ENCODE results near the gene RANBP17. TPM values are rescaled to one million over a fixed set of nuclear protein-coding genes. Genes with fewer than 3 reads are reported as not detected.
A peak's percentile ranks its signal among the peaks of the same experiment; 100 is the strongest.

Gene RANBP17
- total and polyA plus RNA-seq, 2 of the 4 experiments (the other 2 are of a cell fraction): 8.2 to 29.0 TPM

DNA sequence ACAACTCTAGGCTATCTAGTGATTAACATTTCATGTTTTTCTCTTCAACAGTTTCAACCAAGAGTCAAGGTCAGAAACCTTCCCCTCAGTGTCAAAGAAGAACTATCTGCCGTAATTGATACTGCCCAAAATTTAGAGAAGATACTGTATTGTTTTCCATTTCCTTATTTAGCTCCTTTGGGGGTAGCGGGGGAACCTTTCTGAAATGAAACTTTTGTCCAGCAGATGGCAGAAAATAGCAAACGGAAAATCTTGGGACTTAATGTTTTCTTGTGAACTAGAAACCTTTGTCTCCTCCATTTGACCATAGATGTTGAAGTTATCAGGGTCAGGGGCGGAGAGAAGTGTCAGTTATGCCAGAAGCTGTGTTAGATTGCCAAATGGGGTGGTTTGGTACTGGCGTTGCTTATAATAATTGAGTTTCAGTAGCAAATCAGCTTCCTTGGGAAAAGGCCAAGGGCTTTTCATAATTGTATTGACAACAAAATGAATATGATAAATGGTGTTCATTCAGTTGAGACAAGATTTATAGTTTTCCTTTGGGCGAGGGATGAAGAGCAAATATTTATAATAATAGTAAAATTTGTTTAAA, 345.5 kb downstream of the RANBP17 start (continued):
- TF ChIP-seq SMC3 (IDR thresholded peaks at IDR 0.05; ENCODE audit: low read depth, low read length): peak; percentile 72

DNA sequence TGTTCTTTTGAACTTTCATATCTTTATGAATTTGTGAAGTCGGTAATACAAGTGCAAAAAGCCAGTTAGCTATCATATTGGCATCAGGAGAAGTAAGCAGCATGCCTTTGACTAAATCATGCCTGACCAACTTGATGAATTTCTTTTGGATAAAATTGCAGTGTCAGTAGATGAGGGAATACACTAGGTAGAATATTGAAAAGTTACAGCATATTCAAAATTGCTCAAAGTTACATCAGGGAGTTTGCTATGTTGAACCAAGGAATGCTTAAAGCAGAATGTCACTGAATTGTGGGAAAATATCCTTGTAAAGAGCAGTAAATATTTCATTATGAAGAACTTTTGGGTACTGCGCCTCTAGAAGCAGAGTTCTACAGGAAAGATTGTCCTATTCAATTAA, 360.1 kb downstream of the RANBP17 start:
- no peak overlapping the region for H3K18ac ChIP-seq (ENCODE audit: low read depth, low read length)
- no peak overlapping the region for H3K4ac ChIP-seq (ENCODE audit: low read depth, low read length)
- H3K4me2 ChIP-seq (ENCODE audit: low read depth, low read length): no peak overlapping the region
- ChIA-PET POLR2A (ENCODE audit: unreplicated experiment) (no interaction called here), CTCF (interaction anchor here (0.7 kb wide), 3 partner anchors 21 to 144 kb away, joined by 3 to 4 read pairs (median 3); no protein-coding TSS in a partner anchor)
- H2BK20ac ChIP-seq (ENCODE audit: low read depth, low read length): no peak overlapping the region
- in situ Hi-C loops (cut with MboI; ENCODE audit: low sequenced_read_pairs): no loop called here
- no peak overlapping the region for H2BK120ac ChIP-seq (ENCODE audit: low read depth, low read length)
- H4K8ac ChIP-seq (ENCODE audit: low read depth in 2 of 2, low read length in 2 of 2): no peak overlapping the region
- ATAC-seq (ENCODE audit: low read depth) (no peak), DNase-seq (no peak)
- H3K4me1 ChIP-seq (ENCODE audit: control insufficient read depth, insufficient read depth, low read length): no peaks in the 10 kb centered on the region
- no peak overlapping the region for H3K27ac ChIP-seq (ENCODE audit: insufficient read depth, low read length)
- H3K9ac ChIP-seq (ENCODE audit: low read depth, low read length): no peak overlapping the region
- H3K79me1 ChIP-seq (ENCODE audit: low read depth in 1 of 2, low read length in 2 of 2): no peaks in the 10 kb centered on the region
- no peak overlapping the region for H3K23ac ChIP-seq (ENCODE audit: low read depth, low read length)
- H2AFZ ChIP-seq (replicated peaks; ENCODE audit: low read length, poor library complexity): no peak overlapping the region
- H3K36me3 ChIP-seq (ENCODE audit: control insufficient read depth, insufficient read depth, low read length): no peaks in the 10 kb centered on the region
- WGBS, 2 experiments (ENCODE audit: extremely low coverage in 2 of 2, insufficient read length in 1 of 2): 100% methylated on average over 1 of the region's 2 CpGs; no CpG with 5 or more reads in 1 of the 2 experiments
- no peak overlapping the region for H3K4me3 ChIP-seq (ENCODE audit: insufficient read depth, low read depth, low read length)
- no peaks in the 10 kb centered on the region for H3K27me3 ChIP-seq (ENCODE audit: control insufficient read depth, insufficient read depth, low read length)
- BruUV-seq (replicated peaks): no TSS peak
- no peak overlapping the region for H2AK9ac ChIP-seq (replicated peaks; ENCODE audit: low read depth, low read length, poor library complexity)
- no peak overlapping the region for H2AK5ac ChIP-seq (ENCODE audit: low read depth, low read length)
- no peaks in the 10 kb centered on the region for H3K9me1 ChIP-seq (ENCODE audit: insufficient read depth, low read length)
- intact Hi-C loops (cut with micrococcal nuclease): no loop called here
- H4K5ac ChIP-seq (ENCODE audit: low read depth, low read length): no peak overlapping the region
- H3K9me3 ChIP-seq (ENCODE audit: control insufficient read depth, insufficient read depth, low read length): no peaks in the 10 kb centered on the region
- dilution Hi-C loops (cut with HindIII; ENCODE audit: low sequenced_read_pairs, unreplicated experiment): no loop called here
- H2BK15ac ChIP-seq (ENCODE audit: low read depth, low read length): no peak overlapping the region
- no peaks in the 10 kb centered on the region for H4K20me1 ChIP-seq (ENCODE audit: insufficient read depth, low read length)
- no peak overlapping the region for H2BK5ac ChIP-seq (ENCODE audit: low read depth, low read length, poor library complexity, severe bottlenecking)
- H4K91ac ChIP-seq (ENCODE audit: insufficient read depth, low read depth, low read length): no peak overlapping the region
- H3K56ac ChIP-seq (ENCODE audit: extremely low read depth, insufficient read depth, low read length): no peak overlapping the region
- no peak overlapping the region for H3K14ac ChIP-seq (replicated peaks; ENCODE audit: low read depth, low read length)
- no peak for TF ChIP-seq RCOR1 (IDR thresholded peaks at IDR 0.05; ENCODE audit: insufficient replicate concordance, low read length)
- TF ChIP-seq, protein P1, sequence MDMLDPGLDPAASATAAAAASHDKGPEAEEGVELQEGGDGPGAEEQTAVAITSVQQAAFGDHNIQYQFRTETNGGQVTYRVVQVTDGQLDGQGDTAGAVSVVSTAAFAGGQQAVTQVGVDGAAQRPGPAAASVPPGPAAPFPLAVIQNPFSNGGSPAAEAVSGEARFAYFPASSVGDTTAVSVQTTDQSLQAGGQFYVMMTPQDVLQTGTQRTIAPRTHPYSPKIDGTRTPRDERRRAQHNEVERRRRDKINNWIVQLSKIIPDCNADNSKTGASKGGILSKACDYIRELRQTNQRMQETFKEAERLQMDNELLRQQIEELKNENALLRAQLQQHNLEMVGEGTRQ (IDR thresholded peaks at IDR 0.05; ENCODE audit: low read depth, low read length): no peak
- TF ChIP-seq, protein P2, sequence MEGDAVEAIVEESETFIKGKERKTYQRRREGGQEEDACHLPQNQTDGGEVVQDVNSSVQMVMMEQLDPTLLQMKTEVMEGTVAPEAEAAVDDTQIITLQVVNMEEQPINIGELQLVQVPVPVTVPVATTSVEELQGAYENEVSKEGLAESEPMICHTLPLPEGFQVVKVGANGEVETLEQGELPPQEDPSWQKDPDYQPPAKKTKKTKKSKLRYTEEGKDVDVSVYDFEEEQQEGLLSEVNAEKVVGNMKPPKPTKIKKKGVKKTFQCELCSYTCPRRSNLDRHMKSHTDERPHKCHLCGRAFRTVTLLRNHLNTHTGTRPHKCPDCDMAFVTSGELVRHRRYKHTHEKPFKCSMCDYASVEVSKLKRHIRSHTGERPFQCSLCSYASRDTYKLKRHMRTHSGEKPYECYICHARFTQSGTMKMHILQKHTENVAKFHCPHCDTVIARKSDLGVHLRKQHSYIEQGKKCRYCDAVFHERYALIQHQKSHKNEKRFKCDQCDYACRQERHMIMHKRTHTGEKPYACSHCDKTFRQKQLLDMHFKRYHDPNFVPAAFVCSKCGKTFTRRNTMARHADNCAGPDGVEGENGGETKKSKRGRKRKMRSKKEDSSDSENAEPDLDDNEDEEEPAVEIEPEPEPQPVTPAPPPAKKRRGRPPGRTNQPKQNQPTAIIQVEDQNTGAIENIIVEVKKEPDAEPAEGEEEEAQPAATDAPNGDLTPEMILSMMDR (conservative IDR thresholded peaks at IDR 0.05; ENCODE audit: low read depth, low read length): no peak
- TF ChIP-seq MAZ (IDR thresholded peaks at IDR 0.05; ENCODE audit: borderline replicate concordance, low read depth, low read length): no peak
- TF ChIP-seq MXI1 (IDR thresholded peaks at IDR 0.05; ENCODE audit: borderline replicate concordance, low read depth, low read length): no peak
- TF ChIP-seq FOS (IDR thresholded peaks at IDR 0.05; ENCODE audit: low read depth, low read length): no peak
- TF ChIP-seq CHD1 (IDR thresholded peaks at IDR 0.05; ENCODE audit: low read depth, low read length): no peak
- no peak for TF ChIP-seq POLR2A (IDR thresholded peaks at IDR 0.05; ENCODE audit: low read depth, low read length)
- no peak for TF ChIP-seq RAD21 (IDR thresholded peaks at IDR 0.05; ENCODE audit: low read length)
- TF ChIP-seq, protein P3, sequence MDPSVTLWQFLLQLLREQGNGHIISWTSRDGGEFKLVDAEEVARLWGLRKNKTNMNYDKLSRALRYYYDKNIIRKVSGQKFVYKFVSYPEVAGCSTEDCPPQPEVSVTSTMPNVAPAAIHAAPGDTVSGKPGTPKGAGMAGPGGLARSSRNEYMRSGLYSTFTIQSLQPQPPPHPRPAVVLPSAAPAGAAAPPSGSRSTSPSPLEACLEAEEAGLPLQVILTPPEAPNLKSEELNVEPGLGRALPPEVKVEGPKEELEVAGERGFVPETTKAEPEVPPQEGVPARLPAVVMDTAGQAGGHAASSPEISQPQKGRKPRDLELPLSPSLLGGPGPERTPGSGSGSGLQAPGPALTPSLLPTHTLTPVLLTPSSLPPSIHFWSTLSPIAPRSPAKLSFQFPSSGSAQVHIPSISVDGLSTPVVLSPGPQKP (IDR thresholded peaks at IDR 0.05; ENCODE audit: borderline replicate concordance, low read depth, low read length): no peak
- no peak for TF ChIP-seq RFX5 (IDR thresholded peaks at IDR 0.05; ENCODE audit: low read depth, low read length)
- TF ChIP-seq BHLHE40 (IDR thresholded peaks at IDR 0.05; ENCODE audit: low read depth, low read length): no peak
- no peak for TF ChIP-seq MAFK (IDR thresholded peaks at IDR 0.05; ENCODE audit: low read depth, low read length)

Measured in IMR-90 (cell line).